Smooth muscle cell of the brain vasculature (primary cell): ENCODE data around the gene CAPN2.
A peak's percentile ranks its signal among the peaks of the same experiment; 100 is the strongest.

Source experiments
- DNase-seq: peaks from one replicate; pipeline ENCODE4 v3.0.0-alpha.2; 2012; ENCODE audit warnings: low read depth, low spot score

The CAPN2 gene

DNA sequence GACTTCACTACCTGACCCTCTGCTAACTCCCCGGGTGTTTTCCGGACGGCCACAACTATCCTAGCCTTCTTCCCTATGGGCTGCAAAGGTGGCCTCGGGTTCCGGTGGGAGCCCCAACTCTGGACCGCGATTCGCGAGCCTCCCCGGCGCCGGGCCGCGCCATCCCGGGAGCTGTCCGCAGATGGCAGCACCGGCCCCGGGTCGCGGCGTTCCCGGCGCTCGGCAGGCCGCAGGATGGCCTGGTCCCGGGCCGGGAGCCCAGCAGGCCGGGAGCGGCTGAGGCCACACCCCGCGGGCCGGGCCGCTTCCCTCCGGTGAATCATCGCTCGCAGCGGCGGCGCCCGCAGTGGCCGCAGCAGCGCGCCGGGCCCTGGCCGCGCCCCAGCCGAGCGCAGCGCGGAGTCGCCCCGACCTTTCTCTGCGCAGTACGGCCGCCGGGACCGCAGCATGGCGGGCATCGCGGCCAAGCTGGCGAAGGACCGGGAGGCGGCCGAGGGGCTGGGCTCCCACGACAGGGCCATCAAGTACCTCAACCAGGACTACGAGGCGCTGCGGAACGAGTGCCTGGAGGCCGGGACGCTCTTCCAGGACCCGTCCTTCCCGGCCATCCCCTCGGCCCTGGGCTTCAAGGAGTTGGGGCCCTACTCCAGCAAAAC lies at the start of gene CAPN2:
CAPN2 (plus strand) TSS at position 346 of the 656 bp plus-strand sequence; CDS start at position 448, 102 bp downstream.
- DNase-seq: peak; percentile 67

DNA sequence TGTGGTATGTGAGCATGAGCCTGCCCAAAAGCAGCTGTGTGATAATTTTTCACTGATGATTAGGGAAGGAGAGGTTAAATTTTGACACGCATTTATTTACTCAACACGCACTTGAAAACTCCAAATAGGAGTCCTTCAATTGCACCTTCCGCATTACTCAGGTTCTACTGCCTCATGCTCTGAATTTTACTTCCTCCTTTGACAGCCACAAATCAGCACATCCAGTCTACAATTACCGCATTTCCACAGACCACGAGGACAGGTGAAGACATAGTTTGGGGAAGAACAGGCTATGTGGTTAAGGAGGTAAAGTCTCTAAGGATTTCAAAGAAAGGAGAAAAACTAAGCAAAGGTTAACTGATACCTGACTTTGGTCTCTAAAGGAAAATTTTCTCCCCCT lies 49.4 kb upstream of the CAPN2 start:
- no peak for DNase-seq

GRCh38 chr1:223664106-223664505 lies 48.2 kb upstream of the CAPN2 start:
- DNase-seq: no peak

DNA sequence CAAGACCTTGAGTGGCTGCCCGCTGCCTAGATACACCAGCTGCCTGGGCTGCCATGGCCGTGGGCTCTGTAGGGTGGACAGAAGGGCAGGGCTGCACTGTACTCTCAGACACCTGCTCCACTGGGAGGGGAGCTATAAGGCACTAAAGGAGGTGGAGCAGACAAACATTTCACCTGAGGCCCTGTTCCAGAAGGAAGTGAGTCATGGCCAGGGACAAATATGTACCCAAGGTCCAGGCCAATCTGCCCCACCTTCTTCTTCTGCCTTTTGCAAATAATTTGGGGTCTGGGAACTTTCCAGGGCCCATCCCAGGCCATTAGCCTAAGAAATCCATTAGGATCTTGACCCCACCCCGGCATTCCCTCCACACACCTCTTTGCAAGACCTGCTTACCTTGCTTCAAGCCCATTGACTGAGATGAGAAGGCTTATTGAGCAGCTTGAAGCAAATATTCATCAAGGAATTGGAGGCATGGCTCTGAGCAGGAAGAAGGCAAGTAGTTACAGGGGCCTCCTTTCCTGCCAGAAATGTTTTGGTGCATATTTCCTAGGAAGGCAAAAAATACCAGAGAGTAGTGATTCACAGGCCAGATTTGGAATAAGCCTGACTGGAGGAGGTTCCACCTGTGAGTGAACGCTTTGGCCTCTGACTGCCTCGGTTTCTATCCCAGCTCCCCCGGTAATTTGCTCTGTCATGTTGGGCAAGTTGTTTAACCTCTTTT lies 46.6 kb upstream of the CAPN2 start, which contains the start of gene CAPN8:
CAPN8 (minus strand) TSS at position 110 of the 721 bp plus-strand sequence; CDS start at position 55, 55 bp downstream.
- DNase-seq: no peak

- DNase-seq: no peak
Measured at GRCh38 chr1:223667484-223668182, 44.7 kb upstream of the CAPN2 start.

GRCh38 chr1:223669003-223669795 lies 43.1 kb upstream of the CAPN2 start:
- DNase-seq: no peak

GRCh38 chr1:223670458-223671159 lies 41.7 kb upstream of the CAPN2 start:
- no peak for DNase-seq

DNA sequence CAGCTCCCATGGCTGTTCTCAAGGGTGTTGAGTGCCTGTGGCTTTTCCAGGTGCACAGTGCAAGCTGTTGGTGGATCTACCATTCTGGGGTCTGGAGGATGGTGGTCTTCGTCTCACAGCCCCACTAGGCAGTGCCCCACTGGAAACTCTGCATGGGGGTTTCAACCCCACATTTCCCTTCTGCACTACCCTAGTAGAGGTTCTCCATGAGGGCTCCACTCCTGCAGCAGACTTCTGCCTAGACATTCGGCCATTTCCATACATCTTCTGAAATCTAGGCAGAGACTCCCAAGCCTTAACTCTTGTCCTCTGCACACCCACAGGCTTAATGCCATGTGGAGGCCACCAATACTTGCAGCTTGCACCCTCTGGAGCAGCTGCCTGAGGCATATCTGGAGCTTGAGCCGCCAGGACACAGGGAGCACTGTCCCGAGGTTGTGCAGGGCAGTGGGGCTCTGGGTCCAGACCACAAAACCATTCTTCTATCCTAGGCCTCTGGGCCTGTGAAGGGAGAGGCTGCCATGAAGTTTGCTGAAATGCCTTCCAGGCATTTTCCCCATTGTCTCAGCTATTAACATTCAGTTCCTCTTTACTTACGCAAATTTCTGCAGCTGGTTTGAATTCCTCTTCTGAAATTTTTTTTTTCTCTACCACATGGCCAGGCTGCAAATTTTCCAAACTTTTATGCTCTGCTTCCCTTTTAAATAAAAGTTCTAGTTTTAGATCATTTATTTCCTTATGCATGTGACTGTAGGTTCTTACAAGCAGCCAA lies 38.0 kb upstream of the CAPN2 start:
- DNase-seq: no peak

GRCh38 chr1:223678841-223679240 lies 33.5 kb upstream of the CAPN2 start:
- DNase-seq: no peak

DNA sequence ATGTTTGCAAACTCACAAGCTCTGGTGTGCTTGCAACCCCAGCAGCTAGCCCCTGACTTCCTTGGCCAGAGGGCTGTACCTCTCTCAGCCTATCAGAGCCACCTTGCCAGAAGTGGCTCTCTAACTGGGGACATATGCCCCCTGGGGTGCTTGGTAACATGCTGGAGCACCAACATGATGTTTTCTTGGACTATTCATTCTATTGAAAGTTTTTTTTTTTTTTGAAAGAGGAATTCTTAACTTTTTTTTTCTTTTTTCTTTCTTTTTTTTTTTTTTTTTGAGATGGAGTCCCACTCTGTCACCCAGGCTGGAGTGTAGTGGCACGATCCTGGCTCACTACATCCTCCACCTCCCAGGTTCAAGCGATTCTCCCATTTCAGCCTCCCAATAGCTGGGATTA lies 32.2 kb upstream of the CAPN2 start:
- no peak for DNase-seq

DNA sequence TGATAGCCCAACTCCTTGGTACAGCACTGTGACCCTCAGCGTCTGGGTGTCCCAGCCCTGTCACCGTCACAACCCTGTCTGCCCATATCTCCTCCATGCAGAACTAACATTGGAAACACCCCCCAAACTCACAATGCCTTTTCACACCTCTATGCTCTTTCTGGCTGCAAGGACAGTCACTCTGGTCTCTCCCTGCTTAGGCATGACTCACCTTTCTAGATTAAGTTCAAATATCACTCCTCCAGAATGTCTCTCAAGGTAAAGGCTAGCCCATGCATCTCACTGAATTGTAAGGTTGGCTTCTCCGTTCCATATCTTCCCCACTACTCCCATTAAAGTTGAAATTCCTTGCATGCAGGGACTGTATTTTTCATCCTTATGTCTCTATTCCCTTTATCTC lies 29.8 kb upstream of the CAPN2 start:
- no peak for DNase-seq

GRCh38 chr1:223683586-223684487 lies 28.5 kb upstream of the CAPN2 start:
- no peak for DNase-seq

DNA sequence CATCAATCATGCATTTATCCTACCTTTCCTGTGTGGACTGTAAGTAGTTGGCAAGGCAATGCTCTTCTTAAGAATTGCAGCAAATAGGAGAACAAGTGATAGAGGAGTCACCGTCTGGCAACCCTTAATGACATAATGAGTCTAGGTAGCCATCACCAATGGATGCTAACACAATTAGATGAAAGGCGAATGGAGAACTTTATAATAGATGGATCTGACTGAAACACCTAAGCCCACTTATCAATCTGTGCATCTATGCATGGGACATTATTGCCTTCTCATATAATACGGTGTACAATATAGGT lies 27.9 kb upstream of the CAPN2 start:
- no peak for DNase-seq

GRCh38 chr1:223691121-223691520 lies 21.2 kb upstream of the CAPN2 start:
- no peak for DNase-seq

GRCh38 chr1:223695014-223695548 lies 17.3 kb upstream of the CAPN2 start:
- no peak for DNase-seq

- DNase-seq: no peak
Measured at GRCh38 chr1:223695941-223696340, 16.4 kb upstream of the CAPN2 start.

DNA sequence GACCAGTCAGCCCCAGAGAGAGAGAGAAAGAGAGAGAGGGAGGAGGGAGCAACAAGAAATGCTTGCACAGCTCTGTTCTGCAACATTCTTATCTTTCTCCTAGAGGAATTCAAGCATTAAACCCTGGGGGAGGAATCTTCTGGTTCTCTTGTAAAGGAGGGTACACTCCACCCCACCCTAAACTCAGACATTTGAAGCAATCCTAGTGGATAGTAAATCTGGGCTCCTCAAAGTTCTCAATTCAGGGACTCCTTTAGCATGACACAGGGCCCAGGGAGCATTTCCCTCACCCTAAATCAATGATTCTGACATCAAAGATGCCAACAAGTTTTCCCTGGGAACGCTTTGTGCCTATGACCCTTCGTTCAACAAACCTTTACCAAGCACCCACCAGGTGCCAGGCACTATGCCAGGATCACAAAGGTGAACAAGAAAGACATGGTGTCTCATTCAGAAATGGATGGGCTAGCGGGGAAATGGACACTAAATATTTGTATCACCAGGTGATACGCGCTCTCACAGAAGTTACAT lies 11.9 kb upstream of the CAPN2 start:
- DNase-seq: no peak

DNA sequence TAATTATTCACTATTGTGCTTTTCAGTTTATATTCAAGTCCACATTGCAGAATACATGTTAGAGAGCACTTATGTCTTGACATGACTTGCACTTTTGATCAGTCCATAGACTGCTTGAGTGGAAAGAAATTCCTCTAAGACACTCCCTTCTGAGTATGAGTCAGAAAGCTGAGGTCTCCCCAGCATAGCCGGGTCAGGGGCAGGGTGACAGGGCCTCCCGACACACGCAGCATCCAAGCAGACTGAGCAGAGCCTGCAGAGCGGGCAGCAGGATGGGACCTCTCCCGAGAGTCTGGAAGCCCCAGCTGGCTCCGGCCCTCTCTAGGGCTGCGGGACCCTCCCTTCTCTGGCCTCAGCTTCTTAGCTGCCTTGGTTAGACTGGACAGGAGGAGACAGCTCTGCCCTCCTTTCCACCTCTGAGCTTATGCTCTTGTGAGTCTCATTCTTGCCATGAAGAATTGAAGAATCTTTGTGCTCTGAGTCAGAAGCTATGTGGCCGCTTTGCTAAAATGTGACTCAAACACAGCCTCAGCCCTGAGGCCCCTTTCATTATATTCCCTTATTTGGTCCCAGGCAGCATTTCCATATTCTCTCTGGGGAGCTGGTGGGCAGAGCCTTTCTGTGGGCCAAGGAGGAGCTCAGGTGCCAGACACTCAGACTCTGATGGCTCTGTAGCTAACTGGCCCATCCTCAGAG lies 11.2 kb upstream of the CAPN2 start:
- DNase-seq: peak; percentile 75
